Measurements from ENCODE around the gene GEMIN4. TPM values are rescaled to one million over a fixed set of nuclear protein-coding genes. Genes with fewer than 3 reads are reported as not detected.

The GEMIN4 gene
- polyA plus RNA-seq, 3 donors = 8.8 to 10.6 (median 10.1) TPM

GRCh38 chr17:773467-774312 lies 21.6 kb upstream of the GEMIN4 start:
- intact Hi-C loops (cut with micrococcal nuclease) = no loop called here
- Histone ChIP-seq H3K9ac (ENCODE audit: insufficient read depth, low read length, poor library complexity, severe bottlenecking) (no peak overlapping the region), H3K36me3 (replicated peaks in 1 of 2; ENCODE audit: control insufficient read depth in 1 of 2, insufficient read depth in 2 of 2, low read length in 2 of 2) (peaks cover 86 to 98% of the 10 kb centered on the region in 2 donors), H3K4me1 (ENCODE audit: control insufficient read depth in 1 of 2, insufficient read depth in 2 of 2, low read length in 2 of 2) (no peaks in the 10 kb centered on the region), H3K79me2 (ENCODE audit: insufficient read depth, low read length) (peaks cover under 1% of the 10 kb centered on the region), H3K4me2 (replicated peaks; ENCODE audit: extremely low read depth, low read length, poor library complexity, severe bottlenecking) (no peak overlapping the region), H3K27ac (ENCODE audit: low read depth in 1 of 2, low read length in 2 of 2) (no peak overlapping the region), H2AFZ (ENCODE audit: insufficient read depth, low read depth, low read length, poor library complexity, severe bottlenecking) (no peak overlapping the region), H3K27me3 (ENCODE audit: control insufficient read depth in 2 of 2, insufficient read depth in 2 of 2, low read length in 2 of 2) (no peaks in the 10 kb centered on the region), H4K20me1 (ENCODE audit: insufficient read depth, low read length) (no peaks in the 10 kb centered on the region), H3K4me3 (replicated peaks in 1 of 3; ENCODE audit: low read depth in 2 of 3, low read length in 3 of 3) (no peak overlapping the region), H3K9me3 (replicated peaks in 1 of 2; ENCODE audit: control insufficient read depth in 1 of 2, insufficient read depth in 1 of 2, low read length in 2 of 2) (no peaks in the 10 kb centered on the region)
- TF ChIP-seq, protein P1, sequence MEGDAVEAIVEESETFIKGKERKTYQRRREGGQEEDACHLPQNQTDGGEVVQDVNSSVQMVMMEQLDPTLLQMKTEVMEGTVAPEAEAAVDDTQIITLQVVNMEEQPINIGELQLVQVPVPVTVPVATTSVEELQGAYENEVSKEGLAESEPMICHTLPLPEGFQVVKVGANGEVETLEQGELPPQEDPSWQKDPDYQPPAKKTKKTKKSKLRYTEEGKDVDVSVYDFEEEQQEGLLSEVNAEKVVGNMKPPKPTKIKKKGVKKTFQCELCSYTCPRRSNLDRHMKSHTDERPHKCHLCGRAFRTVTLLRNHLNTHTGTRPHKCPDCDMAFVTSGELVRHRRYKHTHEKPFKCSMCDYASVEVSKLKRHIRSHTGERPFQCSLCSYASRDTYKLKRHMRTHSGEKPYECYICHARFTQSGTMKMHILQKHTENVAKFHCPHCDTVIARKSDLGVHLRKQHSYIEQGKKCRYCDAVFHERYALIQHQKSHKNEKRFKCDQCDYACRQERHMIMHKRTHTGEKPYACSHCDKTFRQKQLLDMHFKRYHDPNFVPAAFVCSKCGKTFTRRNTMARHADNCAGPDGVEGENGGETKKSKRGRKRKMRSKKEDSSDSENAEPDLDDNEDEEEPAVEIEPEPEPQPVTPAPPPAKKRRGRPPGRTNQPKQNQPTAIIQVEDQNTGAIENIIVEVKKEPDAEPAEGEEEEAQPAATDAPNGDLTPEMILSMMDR (IDR thresholded peaks at IDR 0.05) = no peak
- Mint-ChIP-seq H3K27ac (no peak overlapping the region), H3K4me3 (no peak overlapping the region), H3K4me1 (no peaks in the 10 kb centered on the region), H3K9me3 (no peaks in the 10 kb centered on the region), H3K36me3 (peaks cover 85 to 94% of the 10 kb centered on the region in 2 donors), H3K27me3 (ENCODE audit: low read depth in 3 of 3) (no peaks in the 10 kb centered on the region)
- DNase-seq = no peak
- 90% methylated on average over 11 of the region's 14 CpGs for WGBS (ENCODE audit: insufficient coverage)

GRCh38 chr17:773016-773415 lies 21.0 kb upstream of the GEMIN4 start:
- Mint-ChIP-seq H3K27me3 (ENCODE audit: low read depth in 3 of 3) (no peaks in the 10 kb centered on the region), H3K4me3 (no peak overlapping the region), H3K9me3 (no peaks in the 10 kb centered on the region), H3K4me1 (no peaks in the 10 kb centered on the region), H3K27ac (no peak overlapping the region), H3K36me3 (peaks cover 82 to 91% of the 10 kb centered on the region in 2 donors)
- no peak overlapping the region for H3K27ac ChIP-seq (ENCODE audit: low read depth in 1 of 2, low read length in 2 of 2)
- no peaks in the 10 kb centered on the region for H3K79me2 ChIP-seq (ENCODE audit: insufficient read depth, low read length)
- H3K36me3 ChIP-seq (replicated peaks in 1 of 2; ENCODE audit: control insufficient read depth in 1 of 2, insufficient read depth in 2 of 2, low read length in 2 of 2) = peaks cover 79 to 93% of the 10 kb centered on the region in 2 donors
- no peak for DNase-seq
- no peak overlapping the region for H3K4me2 ChIP-seq (replicated peaks; ENCODE audit: extremely low read depth, low read length, poor library complexity, severe bottlenecking)
- H3K4me3 ChIP-seq (replicated peaks in 1 of 3; ENCODE audit: low read depth in 2 of 3, low read length in 3 of 3) = no peak overlapping the region
- H3K4me1 ChIP-seq (ENCODE audit: control insufficient read depth in 1 of 2, insufficient read depth in 2 of 2, low read length in 2 of 2) = no peaks in the 10 kb centered on the region
- no peaks in the 10 kb centered on the region for H3K9me3 ChIP-seq (replicated peaks in 1 of 2; ENCODE audit: control insufficient read depth in 1 of 2, insufficient read depth in 1 of 2, low read length in 2 of 2)
- H3K27me3 ChIP-seq (ENCODE audit: control insufficient read depth in 2 of 2, insufficient read depth in 2 of 2, low read length in 2 of 2) = no peaks in the 10 kb centered on the region
- no peaks in the 10 kb centered on the region for H4K20me1 ChIP-seq (ENCODE audit: insufficient read depth, low read length)
- no peak overlapping the region for H3K9ac ChIP-seq (ENCODE audit: insufficient read depth, low read length, poor library complexity, severe bottlenecking)
- TF ChIP-seq, protein P1 (IDR thresholded peaks at IDR 0.05) = no peak
- no peak overlapping the region for H2AFZ ChIP-seq (ENCODE audit: insufficient read depth, low read depth, low read length, poor library complexity, severe bottlenecking)
- no CpG with 5 or more reads among the region's 5 CpGs for WGBS (ENCODE audit: insufficient coverage)
- intact Hi-C loops (cut with micrococcal nuclease) = no loop called here

Data from CD14-positive monocyte (primary cell).